GM12878 (cell line): ENCODE measurements around the gene MGLL. TPM values are rescaled to one million over a fixed set of nuclear protein-coding genes. Genes with fewer than 3 reads are reported as not detected.

Experiments used
- ATAC-seq: fragments of 200-7000 bp; cut with Tn5 transposase; 3 replicates; pipeline ENCODE4 v1.9.1; 2020; ENCODE audit warnings: mild to moderate bottlenecking, moderate library complexity
- BruUV-seq: library from RNA; stranded (reverse); fragments of 400-500 nt; replicated peaks from 2 replicates; lab custom pipeline; 2021; lab: Mats Ljungman, UMichigan
- CTCF ChIA-PET: fragments of 300-600 bp; sonication (Branson Sonifier 250); formaldehyde crosslinking; extraction: SDS; loops from one replicate; lab custom pipeline; 2021; ENCODE audit warnings: inconsistent platforms; lab: Yijun Ruan, JAX
- POLR2A ChIA-PET: fragments of 350-600 bp; formaldehyde crosslinking; extraction: SDS; loops from one replicate; lab custom pipeline; 2021; ENCODE audit warnings: inconsistent platforms; lab: Charles Lee
- RAD21 ChIA-PET: fragments of 300-600 bp; sonication (Branson Sonifier 250); formaldehyde crosslinking; loops from one replicate; lab custom pipeline; 2023; ENCODE audit warnings: antibody characterized with exemption; ENCODE audit not compliant: unreplicated experiment; lab: Charles Lee
- SMC1A ChIA-PET: fragments of 300-600 bp; sonication (Branson Sonifier 250); formaldehyde crosslinking; loops from one replicate; lab custom pipeline; 2023; ENCODE audit not compliant: unreplicated experiment, uncharacterized antibody; lab: Charles Lee
- DNase-seq: peaks from one replicate; pipeline ENCODE4 v3.0.0-alpha.2; 2011; ENCODE audit warnings: low read depth, low spot score
- FAIRE-seq: peaks from 3 replicates; lab custom pipeline; 2011; peaks lifted over from hg19 to GRCh38; lab: Jason Lieb, UNC
- H2AFZ ChIP-seq: 2 replicates; pipeline ENCODE4 v1.6.0; 2011; ENCODE audit warnings: low read depth, low read length, control low read depth; ENCODE audit not compliant: control insufficient read depth
- H3K27ac ChIP-seq: 2 replicates; pipeline ENCODE4 v1.5.1; 2011; ENCODE audit warnings: control low read depth; ENCODE audit not compliant: control insufficient read depth, insufficient read depth
- H3K27me3 ChIP-seq, 2 experiments: replicated peaks in 1 of 2; 2 replicates each; pipeline versions ENCODE4 v1.6.0 to v1.6.1; 2011; ENCODE audit warnings: low read length in 1 of 2; ENCODE audit not compliant: control insufficient read depth in 2 of 2, insufficient read depth in 2 of 2
- H3K36me3 ChIP-seq, 2 experiments: 2 replicates each; pipeline ENCODE4 v1.5.1; 2011; ENCODE audit warnings: low read length in 1 of 2; ENCODE audit not compliant: control insufficient read depth in 2 of 2, insufficient read depth in 2 of 2
- H3K4me1 ChIP-seq: 2 replicates; pipeline ENCODE4 v1.6.1; 2011; ENCODE audit warnings: mild to moderate bottlenecking, low read length, moderate library complexity, mixed read lengths; ENCODE audit not compliant: control insufficient read depth, insufficient read depth
- H3K4me2 ChIP-seq: 2 replicates; pipeline ENCODE4 v1.6.0; 2011; ENCODE audit warnings: control low read depth; ENCODE audit not compliant: control insufficient read depth, insufficient read depth
- H3K4me3 ChIP-seq: fragments of 200-600 bp; sonication (generic); 2 replicates; pipeline ENCODE4 v1.5.1; 2016
- H3K79me2 ChIP-seq: 2 replicates; pipeline ENCODE4 v1.6.0; 2011; ENCODE audit warnings: low read length; ENCODE audit not compliant: control insufficient read depth, insufficient read depth
- H3K9ac ChIP-seq: 2 replicates; pipeline ENCODE4 v1.8.0; 2011; ENCODE audit warnings: low read length, control low read depth, mixed read lengths; ENCODE audit not compliant: control insufficient read depth, insufficient read depth
- H3K9me3 ChIP-seq: replicated peaks from 3 replicates; pipeline ENCODE4 v1.5.1; 2011; ENCODE audit warnings: mild to moderate bottlenecking, low read length; ENCODE audit not compliant: control insufficient read depth, insufficient read depth
- H4K20me1 ChIP-seq: 2 replicates; pipeline ENCODE4 v1.6.0; 2011; ENCODE audit not compliant: control insufficient read depth, insufficient read depth
- BMI1 ChIP-seq: fragments of 450-650 bp; IDR thresholded peaks from 2 replicates; pipeline ENCODE4 v1.6.1; 2016; ENCODE audit warnings: mild to moderate bottlenecking, moderate library complexity, borderline replicate concordance
- BRCA1 ChIP-seq: IDR thresholded peaks from 2 replicates; pipeline ENCODE4 v1.6.1; 2011; ENCODE audit warnings: low read depth, low read length, improper control_type of control experiment
- CEBPZ ChIP-seq: fragments of 150-350 bp; IDR thresholded peaks from 2 replicates; pipeline ENCODE4 v1.6.1; 2016; ENCODE audit warnings: low read depth, low read length
- CHD2 ChIP-seq: IDR thresholded peaks from 2 replicates; pipeline ENCODE4 v1.6.1; 2011; ENCODE audit warnings: low read depth, low read length, improper control_type of control experiment, borderline replicate concordance
- HDAC2 ChIP-seq: fragments of 200-600 bp; sonication (generic); IDR thresholded peaks from 2 replicates; pipeline ENCODE4 v1.6.1; 2017
- HDGF ChIP-seq: fragments of 450-650 bp; IDR thresholded peaks from 2 replicates; pipeline ENCODE4 v1.6.1; 2016; ENCODE audit warnings: antibody characterized with exemption
- IRF3 ChIP-seq: fragments of 450-650 bp; IDR thresholded peaks from 2 replicates; pipeline ENCODE4 v1.6.1; 2014; ENCODE audit warnings: mild to moderate bottlenecking
- JUNB ChIP-seq: IDR thresholded peaks from 2 replicates; pipeline ENCODE4 v1.6.1; 2016; ENCODE audit warnings: antibody characterized with exemption, mild to moderate bottlenecking
- ZBED1 ChIP-seq: IDR thresholded peaks from 2 replicates; pipeline ENCODE4 v1.6.1; 2016; ENCODE audit warnings: borderline replicate concordance
- ZNF622 ChIP-seq: fragments of 450-650 bp; IDR thresholded peaks from 2 replicates; pipeline ENCODE4 v1.6.1; 2017; ENCODE audit warnings: mild to moderate bottlenecking, inconsistent platforms
- WGBS: methylation state at CpG from one replicate; pipeline ENCODE4 v1.1.6; 2016; ENCODE audit warnings: low lambda C conversion rate; ENCODE audit not compliant: insufficient replicate concordance, insufficient coverage; ENCODE audit errors: missing lambda C conversion rate; 5-methylcytosine and 5-hydroxymethylcytosine counted together
- in situ Hi-C: fragments of 300-500 bp; cut with MboI; formaldehyde crosslinking; loops from 9 replicates; pipeline ENCODE4 v1.14.3; 2018; ENCODE audit warnings: mixed read lengths
- intact Hi-C: fragments of 100-400 bp; cut with micrococcal nuclease; formaldehyde crosslinking; loops from one replicate; pipeline ENCODE4 v1.14.2; 2022; ENCODE audit not compliant: unreplicated experiment
- polyA plus RNA-seq, 11 experiments: library from polyadenylated mRNA; depleted of rRNA in 4 of 11; unstranded in 6 of 11; stranded (reverse) in 5 of 11; fragments of >200 nt; fragmentation: Nextera tagmentation in 4 of 11; fragmentation: Illumina TruSeq in 1 of 11; extraction: Ambion mirVana in 4 of 11; extraction: Trizol in 1 of 11; gene quantifications; 1 replicate in 1 of 11; 2 replicates in 10 of 11; pipeline versions ENCODE4 v1.2.1 to v1.2.3, GENCODE V29; 2011 to 2016; ENCODE audit warnings: inconsistent platforms in 2 of 11, missing spikeins in 2 of 11, low read depth in 1 of 11
- total RNA-seq, 4 experiments: library from RNA; depleted of rRNA in 3 of 4; stranded (reverse); fragments of >200 nt in 3 of 4; fragmentation: Illumina TruSeq in 1 of 4; extraction: Trizol in 1 of 4; gene quantifications; 2 replicates each; pipeline versions ENCODE4 v1.2.1 to v1.2.3, GENCODE V29; 2013 to 2021

MGLL gene
- total and polyA plus RNA-seq, 10 of the 15 experiments (the other 5 are each of a cell fraction or from before 2014, with no cell fraction given): 44.9 to 177 (median 72.9) TPM

GRCh38 chr3:127815001-127815400, 7.3 kb downstream of the MGLL start (continued):
- TF ChIP-seq JUNB (no peak), CEBPZ (no peak), BMI1 (no peak), HDAC2 (no peak)

GRCh38 chr3:127814325-127814781, 8.0 kb downstream of the MGLL start:
- Histone ChIP-seq H3K36me3 (peaks cover 32 to 34% of the 10 kb centered on the region in 2 experiments), H3K27ac (no peak overlapping the region), H3K79me2 (peaks cover 1% of the 10 kb centered on the region; the same call in 1 of the 2 replicates), H4K20me1 (no peaks in the 10 kb centered on the region), H3K4me3 (no peak overlapping the region), H3K9me3 (no peaks in the 10 kb centered on the region; the same call in 2 of the 3 replicates), H2AFZ (no peak overlapping the region), H3K4me2 (no peak overlapping the region), H3K4me1 (peaks cover 4% of the 10 kb centered on the region; the same call in 1 of the 2 replicates), H3K27me3 (no peaks in the 10 kb centered on the region), H3K9ac (no peak overlapping the region)
- intact Hi-C loops (no loop called here), in situ Hi-C loops (no loop called here)
- TF ChIP-seq ZBED1: no peak
- no peak for TF ChIP-seq HDGF
- no peak for TF ChIP-seq ZNF622
- TF ChIP-seq BRCA1: no peak
- TF ChIP-seq IRF3: no peak
- TF ChIP-seq CHD2: no peak
- ChIA-PET RAD21 (no interaction called here), SMC1A (interaction anchor here (0.6 to 1.9 kb wide), 9 partner anchors 15 to 415 kb away, joined by 3 to 5 read pairs (median 3); no protein-coding TSS in a partner anchor), CTCF (interaction anchor here (0.8 to 1.4 kb wide), 2 partner anchors 23 to 60 kb away, joined by 3 to 9 read pairs; no protein-coding TSS in a partner anchor), POLR2A (interaction anchor here (1.0 to 1.2 kb wide), 2 partner anchors 31 to 63 kb away, joined by 3 read pairs; no protein-coding TSS in a partner anchor)
- 83% methylated on average over 2 of the region's 2 CpGs for WGBS
- BruUV-seq: no TSS peak
- no peak for FAIRE-seq
- DNase-seq: no peak
- ATAC-seq: no peak
